SK-N-MC (cell line): ENCODE measurements around the gene MRPS30.
"Not testable (repeated sequence)": the region's sequence is repeated elsewhere in the genome, so short reads cannot be mapped to it uniquely, and the experiment has no call there.

Source experiments
- EZH2 ChIP-seq: fragments of 200-600 bp; sonication (generic); IDR thresholded peaks from one replicate; pipeline ENCODE4 v1.6.1; 2017; ENCODE audit warnings: antibody characterized with exemption
- POLR2AphosphoS5 ChIP-seq: IDR thresholded peaks from 2 replicates; pipeline ENCODE4 v1.6.1; 2012; ENCODE audit warnings: mild to moderate bottlenecking, low read depth, low read length, borderline replicate concordance

GRCh38 chr5:44792031-44792673 is 16.6 kb upstream of the MRPS30 start:
- not testable (repeated sequence) for TF ChIP-seq POLR2AphosphoS5, EZH2
